HepG2 (cell line): ENCODE results near the gene SNRNP27. TPM values are rescaled to one million over a fixed set of nuclear protein-coding genes. Genes with fewer than 3 reads are reported as not detected.

Experiments
- ATAC-seq: fragments of 200-7000 bp; cut with Tn5 transposase; 3 replicates; pipeline ENCODE4 v1.9.1; 2020; ENCODE audit warnings: mild to moderate bottlenecking, moderate library complexity
- BruUV-seq: library from RNA; stranded (reverse); fragments of 400-500 nt; replicated peaks from 2 replicates; lab custom pipeline; 2021; lab: Mats Ljungman, UMichigan
- CTCF ChIA-PET: fragments of 300-600 bp; formaldehyde crosslinking; extraction: SDS; loops from one replicate; lab custom pipeline; 2021; ENCODE audit warnings: low total read pairs, inconsistent platforms, low intra/inter-chr PET ratio; lab: Yijun Ruan, JAX
- POLR2A ChIA-PET: fragments of 350-600 bp; sonication (Branson Sonifier 250); formaldehyde crosslinking; loops from one replicate; lab custom pipeline; 2020; ENCODE audit warnings: antibody characterized with exemption, inconsistent platforms; lab: Yijun Ruan, JAX
- DNase-seq: peaks from one replicate; pipeline ENCODE4 v3.0.0-alpha.2; 2015; ENCODE audit warnings: low spot score
- FAIRE-seq: peaks from 3 replicates; lab custom pipeline; 2011; peaks lifted over from hg19 to GRCh38; lab: Jason Lieb, UNC
- H2AFZ ChIP-seq: one replicate; pipeline ENCODE4 v1.6.1; 2011; ENCODE audit warnings: low read length, inconsistent platforms
- H3K27ac ChIP-seq: fragments of 300-600 bp; 3 replicates; pipeline ENCODE4 v1.8.0; 2011; ENCODE audit warnings: mixed run types, mild to moderate bottlenecking, mixed read lengths, low read length, inconsistent platforms; ENCODE audit not compliant: insufficient read depth; ENCODE audit errors: extremely low read length
- H3K27me3 ChIP-seq, 2 experiments: fragments of 200-600 bp in 1 of 2; 2 replicates in 1 of 2; 3 replicates in 1 of 2; pipeline versions ENCODE4 v1.6.0 to v1.8.0; 2011; ENCODE audit warnings: low read length in 2 of 2, mild to moderate bottlenecking in 2 of 2, moderate library complexity in 2 of 2, inconsistent platforms in 1 of 2; ENCODE audit not compliant: insufficient read depth in 2 of 2, control insufficient read depth in 1 of 2
- H3K36me3 ChIP-seq, 2 experiments: fragments of 200-600 bp in 1 of 2; replicated peaks in 1 of 2; 2 replicates in 1 of 2; 3 replicates in 1 of 2; pipeline versions ENCODE4 v1.5.1 to v1.8.0; 2011; ENCODE audit warnings: low read length in 2 of 2, inconsistent platforms in 1 of 2; ENCODE audit not compliant: insufficient read depth in 2 of 2, control insufficient read depth in 1 of 2
- H3K4me1 ChIP-seq: 2 replicates; pipeline ENCODE4 v1.5.1; 2012; ENCODE audit warnings: low read length, inconsistent platforms; ENCODE audit not compliant: insufficient read depth
- H3K4me2 ChIP-seq: 2 replicates; pipeline ENCODE4 v1.6.0; 2011; ENCODE audit warnings: low read depth, low read length, inconsistent platforms
- H3K4me3 ChIP-seq, 3 experiments: fragments of 200-600 bp in 1 of 3; sonication (generic), shearing (Covaris generic) in 1 of 3; replicated peaks in 1 of 3; 2 replicates each; pipeline ENCODE4 v1.5.1; 2011 to 2016; ENCODE audit warnings: low read length in 3 of 3, inconsistent platforms in 2 of 3, low read depth in 2 of 3, mild to moderate bottlenecking in 2 of 3, control low read depth in 1 of 3, mixed read lengths in 1 of 3; ENCODE audit not compliant: insufficient read depth in 1 of 3
- H3K79me2 ChIP-seq: one replicate; pipeline ENCODE4 v1.6.1; 2011; ENCODE audit warnings: low read length, inconsistent platforms; ENCODE audit not compliant: insufficient read depth
- H3K9ac ChIP-seq: 2 replicates; pipeline ENCODE4 v1.6.0; 2011; ENCODE audit warnings: mild to moderate bottlenecking, low read depth, low read length, inconsistent platforms; ENCODE audit not compliant: insufficient read depth
- H3K9me3 ChIP-seq: 2 replicates; pipeline ENCODE4 v1.5.1; 2012; ENCODE audit warnings: mild to moderate bottlenecking, low read length
- H4K20me1 ChIP-seq: 2 replicates; pipeline ENCODE4 v1.6.0; 2011; ENCODE audit warnings: inconsistent platforms, mild to moderate bottlenecking, low read length, moderate library complexity; ENCODE audit not compliant: insufficient read depth
- FOSL2 ChIP-seq: sonication (generic); formaldehyde crosslinking; IDR thresholded peaks from 2 replicates; pipeline ENCODE4 v1.4.0; 2020; ENCODE audit warnings: missing genetic modification reagents
- GATA4 ChIP-seq: sonication (generic); IDR thresholded peaks from 2 replicates; pipeline ENCODE4 v1.6.1; 2016; ENCODE audit warnings: antibody characterized with exemption, low read depth, borderline replicate concordance
- MIER3 ChIP-seq: IDR thresholded peaks from 2 replicates; pipeline ENCODE4 v1.6.1; 2016; ENCODE audit warnings: missing compliant biosample characterization, borderline replicate concordance
- RXRB ChIP-seq: IDR thresholded peaks from 2 replicates; pipeline ENCODE4 v1.6.1; 2016; ENCODE audit warnings: borderline replicate concordance, missing genetic modification reagents, missing compliant biosample characterization
- TBX2 ChIP-seq: sonication (generic); formaldehyde crosslinking; IDR thresholded peaks from 2 replicates; pipeline ENCODE4 v1.5.0; 2020; ENCODE audit warnings: missing genetic modification reagents, mild to moderate bottlenecking, borderline replicate concordance
- ZNF326 ChIP-seq: sonication (generic); formaldehyde crosslinking; IDR thresholded peaks from 2 replicates; pipeline ENCODE4 v1.4.0; 2020; ENCODE audit warnings: missing genetic modification reagents, borderline replicate concordance
- ZNF749 ChIP-seq: sonication (generic); formaldehyde crosslinking; IDR thresholded peaks from 2 replicates; pipeline ENCODE4 v1.8.0; 2022; ENCODE audit warnings: mild to moderate bottlenecking, missing genetic modification reagents, moderate library complexity, borderline replicate concordance
- ZNF788 ChIP-seq: sonication (generic); formaldehyde crosslinking; IDR thresholded peaks from 2 replicates; pipeline ENCODE4 v1.5.0; 2020; ENCODE audit warnings: mild to moderate bottlenecking, missing genetic modification reagents, borderline replicate concordance
- WGBS: methylation state at CpG from one replicate; pipeline ENCODE4 v1.1.6; 2017; ENCODE audit warnings: low lambda C conversion rate; 5-methylcytosine and 5-hydroxymethylcytosine counted together
- in situ Hi-C: cut with HindIII; loops from 2 replicates; pipeline ENCODE4 v1.10.0; 2017; ENCODE audit warnings: low pct_unique_long_range_greater_than_20kb; ENCODE audit not compliant: extremely low pct_ligation_motif_present
- intact Hi-C: fragments of 100-400 bp; cut with micrococcal nuclease; formaldehyde crosslinking; loops from one replicate; pipeline ENCODE4 v1.10.0; 2022; ENCODE audit not compliant: unreplicated experiment
- polyA plus RNA-seq, 8 experiments: library from polyadenylated mRNA; depleted of rRNA in 3 of 8; stranded (reverse) in 7 of 8; unstranded in 1 of 8; fragments of >200 nt; fragmentation: Illumina TruSeq in 4 of 8; extraction: Trizol in 4 of 8; gene quantifications; 2 replicates each; pipeline versions ENCODE4 v1.2.1 to v1.2.3, GENCODE V29; 2011 to 2016; ENCODE audit warnings: low read depth in 4 of 8, missing spikeins in 1 of 8, mixed read lengths in 1 of 8; ENCODE audit not compliant: insufficient read depth in 1 of 8
- total RNA-seq, 5 experiments: library from RNA; depleted of rRNA; stranded (reverse); fragments of >200 nt; fragmentation: Illumina TruSeq; extraction: Trizol; gene quantifications; 2 replicates each; pipeline ENCODE4 v1.2.3, GENCODE V29; 2016; ENCODE audit warnings: low read depth in 1 of 5
- TF ChIP-seq, protein P1 (sequence below): sonication (generic); formaldehyde crosslinking; IDR thresholded peaks from 2 replicates; pipeline ENCODE4 v1.5.1; 2020; ENCODE audit warnings: mild to moderate bottlenecking, missing genetic modification reagents
- TF ChIP-seq, protein P2 (sequence below), 2 experiments: IDR thresholded peaks; 2 replicates each; pipeline ENCODE4 v1.6.1; 2011 to 2012; ENCODE audit warnings: low read length in 2 of 2, borderline replicate concordance in 1 of 2, low read depth in 1 of 2, mild to moderate bottlenecking in 1 of 2, moderate library complexity in 1 of 2
- TF ChIP-seq, protein P3 (sequence below): sonication (generic); formaldehyde crosslinking; IDR thresholded peaks from 2 replicates; pipeline ENCODE4 v1.5.1; 2020; ENCODE audit warnings: mild to moderate bottlenecking, missing genetic modification reagents, moderate library complexity

SNRNP27 gene
- total and polyA plus RNA-seq, 2 of the 13 experiments (the other 11 are each of a cell fraction or from before 2014, with no cell fraction given): 49.8 to 54.6 TPM

DNA sequence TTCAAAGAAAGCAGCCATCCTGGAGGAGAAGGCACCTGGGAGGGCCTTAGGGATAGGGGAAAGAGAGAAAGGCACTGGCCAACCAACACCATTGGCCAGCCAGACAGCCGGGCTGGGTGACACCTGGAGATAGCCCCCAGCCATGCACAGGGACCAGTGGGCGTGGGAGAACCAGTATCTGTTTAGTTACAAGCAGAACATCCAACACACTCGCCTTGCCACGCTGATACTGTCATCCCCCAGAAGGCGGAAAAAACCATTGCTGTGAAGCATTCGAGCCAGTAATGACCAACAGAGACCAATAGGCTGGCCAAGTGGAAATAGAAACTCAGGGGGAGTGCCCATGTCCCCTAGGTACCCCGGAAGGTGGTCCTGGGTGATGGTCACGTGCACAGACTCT is 52.2 kb downstream of the SNRNP27 start (continued):
- TF ChIP-seq ZNF326 (CRISPR knock-in tag) (no peak), ZNF788 (CRISPR knock-in tag) (no peak)
- TF ChIP-seq, all 625 proteins: peak for 9

DNA sequence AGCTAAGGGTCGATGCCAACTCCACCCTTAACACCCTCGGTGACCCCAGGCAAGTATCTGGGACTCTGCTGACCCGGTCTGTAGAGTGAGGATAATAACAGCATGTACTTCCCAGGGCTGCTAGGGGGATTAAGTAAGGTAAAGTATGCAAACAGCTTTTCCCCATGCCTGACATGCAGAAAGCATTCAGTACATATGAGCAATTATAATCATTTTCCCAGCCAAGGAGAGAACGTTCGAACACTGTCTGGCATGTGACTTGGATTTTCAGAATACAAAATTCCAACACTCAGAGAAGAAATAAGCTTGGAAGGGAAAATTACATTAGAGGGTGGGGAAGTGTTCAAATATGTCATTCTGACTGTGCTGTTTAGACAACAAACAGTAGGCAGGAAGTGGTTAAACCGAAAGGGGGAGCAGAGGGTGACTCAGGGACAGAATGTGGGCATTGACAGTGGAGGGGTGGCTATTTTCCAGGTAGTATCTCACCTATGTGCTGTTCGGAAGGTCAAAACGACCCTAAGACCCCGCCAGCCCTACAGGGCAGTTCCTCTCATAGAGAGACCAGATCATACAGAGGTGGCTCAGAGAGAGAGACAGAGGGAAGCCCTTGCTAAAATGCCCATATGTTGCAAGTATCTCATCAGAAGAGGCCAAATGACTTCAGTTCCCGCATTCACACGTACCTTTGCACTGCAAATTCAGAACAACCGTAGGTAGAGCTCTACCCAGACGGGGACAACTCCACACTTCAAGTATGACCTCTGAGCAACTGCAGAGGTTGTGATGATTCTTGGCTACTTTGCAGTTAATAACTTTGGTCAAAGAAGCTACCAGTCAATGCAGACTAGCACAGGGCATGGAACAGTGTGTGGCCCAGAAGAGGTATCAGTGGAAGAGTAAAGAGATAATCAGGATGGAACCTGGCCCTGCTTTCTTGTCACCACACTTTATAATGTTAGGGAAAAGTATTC is 52.9 kb downstream of the SNRNP27 start:
- Histone ChIP-seq H3K36me3 (no peaks in the 10 kb centered on the region; a peak in 2 of 5 replicates), H4K20me1 (no peaks in the 10 kb centered on the region), H3K4me3 (peak overlapping the region; percentile 46 to 59 (median 48)), H3K4me2 (peak overlapping the region; percentile 99), H3K9ac (peak overlapping the region; percentile 51), H3K27ac (peak overlapping the region; percentile 51), H3K9me3 (no peaks in the 10 kb centered on the region), H2AFZ (peak overlapping the region; percentile 74), H3K79me2 (no peaks in the 10 kb centered on the region), H3K27me3 (no peaks in the 10 kb centered on the region), H3K4me1 (peaks cover 42% of the 10 kb centered on the region)
- peak; percentile 82 for DNase-seq
- peak; percentile 62 for ATAC-seq
- ChIA-PET POLR2A (interaction anchor here (0.5 to 5.1 kb wide), 8 partner anchors 9 to 316 kb away, joined by 3 to 77 read pairs (median 4); partner anchors contain the start of gene MXD1), CTCF (no interaction called here)
- BruUV-seq: no TSS peak
- intact Hi-C loops (loop anchor here (1.0 kb wide), 2 partner anchors 32 to 196 kb away; no protein-coding TSS in a partner anchor), in situ Hi-C loops (no loop called here)
- peak; percentile 58 for FAIRE-seq
- 5% methylated on average over 13 of the region's 13 CpGs for WGBS
- 0 out of 2 replicates have a peak, but pooled peaks have one; percentile 15 for TF ChIP-seq GATA4
- peak; percentile 46 for TF ChIP-seq TBX2
- TF ChIP-seq MIER3 (CRISPR knock-in tag): peak; percentile 28; the same call in 1 of the 2 replicates
- TF ChIP-seq, protein P1, sequence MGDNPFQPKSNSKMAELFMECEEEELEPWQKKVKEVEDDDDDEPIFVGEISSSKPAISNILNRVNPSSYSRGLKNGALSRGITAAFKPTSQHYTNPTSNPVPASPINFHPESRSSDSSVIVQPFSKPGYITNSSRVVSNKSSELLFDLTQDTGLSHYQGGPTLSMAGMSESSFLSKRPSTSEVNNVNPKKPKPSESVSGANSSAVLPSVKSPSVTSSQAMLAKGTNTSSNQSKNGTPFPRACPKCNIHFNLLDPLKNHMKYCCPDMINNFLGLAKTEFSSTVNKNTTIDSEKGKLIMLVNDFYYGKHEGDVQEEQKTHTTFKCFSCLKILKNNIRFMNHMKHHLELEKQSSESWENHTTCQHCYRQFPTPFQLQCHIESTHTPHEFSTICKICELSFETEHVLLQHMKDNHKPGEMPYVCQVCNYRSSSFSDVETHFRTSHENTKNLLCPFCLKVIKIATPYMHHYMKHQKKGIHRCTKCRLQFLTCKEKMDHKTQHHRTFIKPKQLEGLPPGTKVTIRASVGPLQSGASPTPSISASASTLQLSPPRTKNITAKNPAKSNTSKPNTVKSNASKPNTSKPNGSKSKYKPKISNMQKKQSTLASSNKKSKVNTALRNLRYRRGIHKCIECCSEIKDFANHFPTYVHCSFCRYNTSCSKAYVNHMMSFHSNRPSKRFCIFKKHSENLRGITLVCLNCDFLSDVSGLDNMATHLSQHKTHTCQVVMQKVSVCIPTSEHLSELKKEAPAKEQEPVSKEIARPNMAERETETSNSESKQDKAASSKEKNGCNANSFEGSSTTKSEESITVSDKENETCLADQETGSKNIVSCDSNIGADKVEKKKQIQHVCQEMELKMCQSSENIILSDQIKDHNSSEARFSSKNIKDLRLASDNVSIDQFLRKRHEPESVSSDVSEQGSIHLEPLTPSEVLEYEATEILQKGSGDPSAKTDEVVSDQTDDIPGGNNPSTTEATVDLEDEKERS (CRISPR knock-in tag): peak; percentile 36; the same call in 1 of the 2 replicates
- TF ChIP-seq ZNF749 (CRISPR knock-in tag): peak; percentile 54; the same call in 1 of the 2 replicates
- TF ChIP-seq RXRB: peak; percentile 48; the same call in 1 of the 2 replicates
- TF ChIP-seq, protein P2, sequence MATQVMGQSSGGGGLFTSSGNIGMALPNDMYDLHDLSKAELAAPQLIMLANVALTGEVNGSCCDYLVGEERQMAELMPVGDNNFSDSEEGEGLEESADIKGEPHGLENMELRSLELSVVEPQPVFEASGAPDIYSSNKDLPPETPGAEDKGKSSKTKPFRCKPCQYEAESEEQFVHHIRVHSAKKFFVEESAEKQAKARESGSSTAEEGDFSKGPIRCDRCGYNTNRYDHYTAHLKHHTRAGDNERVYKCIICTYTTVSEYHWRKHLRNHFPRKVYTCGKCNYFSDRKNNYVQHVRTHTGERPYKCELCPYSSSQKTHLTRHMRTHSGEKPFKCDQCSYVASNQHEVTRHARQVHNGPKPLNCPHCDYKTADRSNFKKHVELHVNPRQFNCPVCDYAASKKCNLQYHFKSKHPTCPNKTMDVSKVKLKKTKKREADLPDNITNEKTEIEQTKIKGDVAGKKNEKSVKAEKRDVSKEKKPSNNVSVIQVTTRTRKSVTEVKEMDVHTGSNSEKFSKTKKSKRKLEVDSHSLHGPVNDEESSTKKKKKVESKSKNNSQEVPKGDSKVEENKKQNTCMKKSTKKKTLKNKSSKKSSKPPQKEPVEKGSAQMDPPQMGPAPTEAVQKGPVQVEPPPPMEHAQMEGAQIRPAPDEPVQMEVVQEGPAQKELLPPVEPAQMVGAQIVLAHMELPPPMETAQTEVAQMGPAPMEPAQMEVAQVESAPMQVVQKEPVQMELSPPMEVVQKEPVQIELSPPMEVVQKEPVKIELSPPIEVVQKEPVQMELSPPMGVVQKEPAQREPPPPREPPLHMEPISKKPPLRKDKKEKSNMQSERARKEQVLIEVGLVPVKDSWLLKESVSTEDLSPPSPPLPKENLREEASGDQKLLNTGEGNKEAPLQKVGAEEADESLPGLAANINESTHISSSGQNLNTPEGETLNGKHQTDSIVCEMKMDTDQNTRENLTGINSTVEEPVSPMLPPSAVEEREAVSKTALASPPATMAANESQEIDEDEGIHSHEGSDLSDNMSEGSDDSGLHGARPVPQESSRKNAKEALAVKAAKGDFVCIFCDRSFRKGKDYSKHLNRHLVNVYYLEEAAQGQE (IDR thresholded peaks at IDR 0.05; ENCODE audit: borderline replicate concordance in 1 of 2, low read depth in 1 of 2, low read length in 2 of 2): peak in 1 of 2 experiments; percentile 21; a peak in 1 of 4 replicates
- TF ChIP-seq FOSL2: peak; percentile 94
- TF ChIP-seq, protein P3, sequence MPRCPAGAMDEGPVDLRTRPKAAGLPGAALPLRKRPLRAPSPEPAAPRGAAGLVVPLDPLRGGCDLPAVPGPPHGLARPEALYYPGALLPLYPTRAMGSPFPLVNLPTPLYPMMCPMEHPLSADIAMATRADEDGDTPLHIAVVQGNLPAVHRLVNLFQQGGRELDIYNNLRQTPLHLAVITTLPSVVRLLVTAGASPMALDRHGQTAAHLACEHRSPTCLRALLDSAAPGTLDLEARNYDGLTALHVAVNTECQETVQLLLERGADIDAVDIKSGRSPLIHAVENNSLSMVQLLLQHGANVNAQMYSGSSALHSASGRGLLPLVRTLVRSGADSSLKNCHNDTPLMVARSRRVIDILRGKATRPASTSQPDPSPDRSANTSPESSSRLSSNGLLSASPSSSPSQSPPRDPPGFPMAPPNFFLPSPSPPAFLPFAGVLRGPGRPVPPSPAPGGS (CRISPR knock-in tag): 0 out of 2 replicates have a peak, but pooled peaks have one; percentile 24
